IPS DF 4.7 (cell line): ENCODE measurements around the gene SYCN.
"Not testable (repeated sequence)": the region's sequence is repeated elsewhere in the genome, so short reads cannot be mapped to it uniquely, and the experiment has no call there.

Source experiments
- DNase-seq: peaks from one replicate; pipeline ENCODE4 v3.0.0-alpha.2; 2013; ENCODE audit warnings: low spot score; ENCODE audit errors: extremely low read depth

Gene SYCN

DNA sequence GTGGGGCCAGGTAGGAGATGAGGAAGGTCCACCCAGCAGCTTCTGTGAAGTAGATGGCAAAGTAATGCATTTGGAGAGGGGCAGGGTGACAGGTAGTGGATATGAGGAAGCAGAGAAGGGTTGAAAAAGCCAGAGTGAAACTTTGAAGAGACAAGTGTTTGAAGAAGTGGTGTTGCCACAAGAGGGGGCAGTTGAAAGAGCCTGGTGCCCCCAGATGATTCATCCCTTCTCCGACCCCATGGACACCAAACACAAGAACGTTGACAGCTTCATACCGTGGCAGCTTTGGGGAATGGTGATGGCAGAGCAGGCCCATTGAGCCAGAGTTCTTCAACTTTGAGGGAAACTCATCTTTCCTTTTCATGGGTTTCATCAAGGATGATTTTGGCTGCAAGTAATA lies 20.8 kb upstream of the SYCN start:
- no peak for DNase-seq

DNA sequence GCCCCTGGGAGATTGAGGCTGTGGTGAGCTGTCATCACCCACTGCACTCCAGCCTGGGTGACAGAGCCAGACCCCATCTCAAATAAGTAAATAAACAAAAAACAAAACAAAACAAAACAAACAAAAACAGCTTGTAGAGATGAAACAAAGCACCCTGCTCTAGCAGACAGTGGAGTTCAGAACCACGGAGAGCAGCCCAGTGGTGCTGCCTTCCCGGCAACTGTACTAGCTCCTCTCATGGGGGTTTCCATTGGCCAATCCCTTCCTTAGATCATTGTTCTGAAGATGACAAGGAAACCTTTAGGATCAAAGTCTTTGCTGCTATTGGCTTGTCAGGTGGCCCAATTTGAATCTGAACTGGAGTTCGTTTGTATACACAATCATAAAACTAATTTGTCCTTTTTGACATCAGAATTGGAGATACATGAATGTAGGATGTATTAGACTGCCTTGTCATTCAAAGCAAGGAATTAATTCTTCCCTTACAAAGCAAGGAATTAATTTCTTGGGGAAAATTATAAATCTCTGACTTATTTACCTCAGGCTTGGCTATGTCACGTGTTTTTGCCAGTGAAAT lies 19.7 kb upstream of the SYCN start:
- DNase-seq, result no peak

DNA sequence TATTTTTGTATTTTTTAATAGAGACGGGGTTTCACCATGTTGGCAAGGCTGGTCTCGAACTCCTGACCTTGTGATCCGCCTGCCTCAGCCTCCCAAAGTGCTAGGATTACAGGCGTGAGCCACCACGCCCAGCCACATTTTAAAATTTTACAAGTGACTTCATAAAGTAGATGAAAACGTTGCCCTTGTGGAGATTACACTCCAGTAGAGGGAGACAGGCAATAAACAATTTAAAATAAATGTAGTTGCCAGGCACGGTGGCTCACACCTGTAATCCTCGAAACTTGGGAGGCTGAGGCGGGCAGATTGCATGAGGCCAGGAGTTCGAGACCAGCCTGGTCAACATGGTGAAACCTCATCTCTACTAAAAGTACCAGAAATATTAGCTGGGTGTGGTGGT lies 15.0 kb upstream of the SYCN start:
- not testable (repeated sequence) for DNase-seq

DNA sequence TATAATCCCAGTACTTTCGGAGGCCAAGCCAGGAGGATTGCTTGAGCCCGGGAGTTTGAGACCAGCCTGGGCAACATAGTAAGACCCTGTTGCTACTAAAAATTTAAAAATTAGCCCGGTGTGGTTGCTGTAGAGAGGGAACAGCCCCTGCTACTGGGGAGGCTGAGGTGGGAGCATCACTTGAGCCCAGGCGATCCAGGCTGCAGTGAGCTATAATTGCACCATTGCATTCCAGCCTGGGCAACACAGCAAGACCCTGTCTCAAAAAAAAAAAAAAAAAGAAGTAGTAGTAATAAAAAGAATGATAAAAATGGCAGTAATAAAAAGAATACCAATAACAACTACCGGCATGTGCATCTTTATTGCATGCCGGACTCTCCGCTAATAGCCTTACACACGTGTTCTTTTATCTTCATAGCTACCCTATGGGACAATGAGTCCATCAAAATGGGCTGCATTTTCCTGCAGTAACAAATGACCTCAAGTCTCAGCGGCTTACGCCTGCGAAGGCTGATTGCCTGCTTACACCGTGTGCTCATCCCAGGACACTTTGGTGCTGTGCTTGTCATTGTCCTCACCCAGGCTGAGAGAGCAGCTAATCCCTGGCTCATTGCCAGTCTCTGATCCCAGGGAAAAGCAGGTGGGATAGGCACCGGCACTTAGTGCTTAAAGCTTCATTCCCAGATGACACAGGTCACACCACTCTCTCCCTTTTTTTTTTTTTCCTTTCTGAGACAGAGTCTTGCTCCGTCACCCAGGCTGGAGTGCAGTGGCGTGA lies 14.4 kb upstream of the SYCN start:
- DNase-seq, result no peak

DNA sequence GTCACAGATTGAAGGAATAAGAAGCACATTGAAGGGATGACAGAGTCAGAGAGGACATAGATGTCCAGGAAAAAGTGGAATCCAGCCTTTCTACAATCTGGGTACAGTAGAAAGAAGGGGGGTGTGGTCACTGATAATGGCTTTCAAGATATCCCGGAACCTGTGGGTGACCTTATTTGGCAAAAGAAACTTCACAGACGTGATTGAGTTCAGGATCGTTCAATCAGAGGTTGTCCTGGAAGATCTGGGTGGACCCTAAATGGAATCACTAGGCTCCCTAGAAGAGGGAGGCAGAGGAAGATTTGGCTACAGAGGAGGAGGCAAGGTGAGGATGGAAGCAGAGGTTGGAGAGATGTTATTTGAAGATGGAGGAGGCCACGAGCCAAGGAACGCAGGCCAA lies 13.0 kb upstream of the SYCN start:
- no peak for DNase-seq

DNA sequence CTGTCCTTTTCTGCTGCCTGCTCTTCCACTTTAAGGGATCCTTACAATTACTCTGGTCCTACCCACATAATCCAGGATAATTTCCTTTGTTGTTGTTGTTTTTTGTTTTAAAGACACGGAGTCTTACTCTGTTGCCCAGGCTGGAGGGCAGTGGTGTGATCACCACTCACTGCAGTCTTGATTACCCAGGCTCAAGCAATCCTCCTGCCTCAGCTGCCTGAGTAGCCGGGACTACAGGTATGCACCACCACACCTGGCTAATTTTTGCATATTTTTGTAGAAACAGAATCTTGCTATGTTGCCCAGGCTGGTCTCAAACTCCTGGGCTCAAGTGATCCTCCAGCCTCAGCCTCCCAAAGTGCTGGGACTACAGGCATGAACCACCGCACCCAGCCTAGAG lies 11.3 kb upstream of the SYCN start:
- DNase-seq, result not testable (repeated sequence)

DNA sequence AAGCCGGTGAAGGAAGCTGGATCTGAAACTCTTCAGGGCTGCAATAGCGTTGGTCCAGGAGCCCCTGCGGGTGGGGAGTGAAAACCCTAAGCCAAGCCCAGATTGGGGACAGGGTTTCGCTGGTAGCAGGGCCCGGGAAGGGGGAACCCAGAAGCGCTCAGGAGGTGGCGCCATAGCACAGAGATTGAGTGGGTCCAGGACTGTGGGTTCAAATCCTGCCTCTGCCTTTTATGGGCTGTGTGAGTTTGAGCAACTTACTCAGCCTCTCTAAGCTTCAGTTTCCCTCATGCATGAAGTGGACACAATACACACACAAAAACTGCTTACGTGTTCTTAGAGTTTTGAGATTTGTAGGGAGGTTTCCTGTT lies 8.3 kb upstream of the SYCN start:
- peak; percentile 38 for DNase-seq

DNA sequence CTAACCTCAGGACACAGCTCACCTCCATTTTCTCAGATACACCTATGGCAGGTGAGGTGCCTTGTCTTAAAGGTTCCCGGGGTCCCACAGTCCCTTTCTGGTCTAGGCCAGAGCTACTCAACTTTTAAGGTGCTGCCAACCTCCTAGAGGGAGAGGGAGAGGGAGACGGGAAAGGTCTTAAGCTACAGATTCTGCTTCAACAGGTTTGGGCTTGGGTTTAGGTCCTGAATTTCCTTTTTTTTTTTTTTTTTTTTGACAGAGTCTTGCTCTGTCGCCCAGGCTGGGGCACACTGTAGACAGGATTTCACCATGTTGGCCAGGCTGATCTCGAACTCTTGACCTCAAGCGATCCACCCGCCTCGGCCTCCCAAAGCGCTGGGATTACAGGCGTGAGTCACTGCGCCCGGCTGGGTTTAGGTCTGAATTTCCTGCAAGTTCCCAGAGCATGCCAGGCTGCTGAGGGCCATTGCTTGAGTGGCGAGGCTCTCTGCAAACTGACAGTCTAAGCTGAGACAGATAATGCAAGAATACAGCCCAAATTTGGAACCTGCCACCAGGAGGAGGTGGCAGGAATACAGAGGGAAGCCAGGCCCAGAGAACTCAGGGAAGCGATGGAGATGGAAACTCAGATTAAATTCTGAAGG lies 7.8 kb upstream of the SYCN start:
- no peak for DNase-seq

DNA sequence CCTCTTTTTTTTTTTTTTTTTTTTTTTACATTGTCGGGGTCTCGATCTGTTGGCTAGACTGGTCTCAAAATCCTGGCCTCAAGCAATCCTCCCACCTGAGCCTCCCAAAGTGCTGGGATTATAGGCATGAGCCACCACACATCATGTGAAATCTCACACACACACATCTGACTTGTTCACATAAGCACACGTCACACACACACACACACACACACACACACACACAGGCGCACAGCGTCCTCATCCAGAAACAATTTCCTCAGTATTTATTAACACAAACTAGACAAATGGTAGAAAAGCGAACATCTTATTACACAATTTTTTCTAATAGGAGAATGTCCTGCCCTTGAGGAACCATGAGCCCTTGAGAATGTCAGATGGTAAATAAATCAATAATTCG lies 5.1 kb upstream of the SYCN start:
- DNase-seq, result no peak

DNA sequence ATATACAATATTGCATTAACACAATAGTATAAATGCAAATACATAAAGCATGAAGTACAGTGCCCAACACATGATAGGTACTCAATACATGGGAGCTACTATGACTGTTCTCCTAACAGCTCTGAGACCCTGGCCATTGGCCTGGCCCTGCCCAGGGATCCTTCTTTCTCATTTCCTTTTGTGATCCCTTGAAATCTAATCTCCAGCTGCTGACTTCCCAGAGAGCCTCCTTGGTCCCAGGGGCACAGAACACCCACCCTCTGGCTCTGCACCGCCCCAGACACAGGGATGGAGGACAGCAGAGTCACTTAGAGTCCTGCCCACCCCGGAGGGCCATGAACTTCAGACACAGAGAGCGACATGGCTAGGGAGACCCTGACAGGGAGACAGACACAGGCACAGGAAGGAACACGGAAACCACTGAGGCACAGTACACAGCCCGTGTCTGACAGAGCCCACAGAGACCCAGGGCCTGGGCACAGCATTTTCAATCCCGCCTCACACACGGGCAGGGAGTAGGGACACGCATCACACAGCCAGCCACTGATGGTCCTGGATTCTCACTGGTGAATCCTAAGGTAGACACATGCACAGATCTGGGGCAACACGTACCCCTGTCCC lies 4.2 kb upstream of the SYCN start:
- no peak for DNase-seq

DNA sequence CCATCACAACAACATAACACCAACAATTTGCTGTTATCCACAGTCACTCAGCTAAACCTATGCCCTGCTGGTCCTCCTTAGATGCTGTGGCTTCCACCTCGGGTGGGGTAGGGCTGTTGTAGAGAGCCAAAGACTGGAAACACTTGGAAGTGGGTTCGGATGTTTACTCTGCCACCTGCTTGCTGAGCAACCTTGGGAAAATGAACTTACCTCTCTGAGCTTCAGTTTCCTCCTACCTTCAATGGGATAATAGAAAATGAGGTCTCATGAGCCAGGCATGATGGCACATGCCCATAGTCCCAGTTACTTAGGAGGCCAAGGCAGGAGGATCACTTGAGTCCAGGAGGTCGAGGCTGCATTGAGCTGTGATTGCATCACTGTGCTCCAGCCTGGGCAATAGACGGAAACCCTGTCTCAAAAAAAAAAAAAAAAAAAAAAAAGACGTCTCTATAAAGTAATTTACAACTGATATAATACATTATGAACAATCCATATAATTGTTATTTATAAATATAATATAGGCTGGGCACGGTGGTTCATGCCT lies 3.3 kb upstream of the SYCN start:
- DNase-seq, result no peak

DNA sequence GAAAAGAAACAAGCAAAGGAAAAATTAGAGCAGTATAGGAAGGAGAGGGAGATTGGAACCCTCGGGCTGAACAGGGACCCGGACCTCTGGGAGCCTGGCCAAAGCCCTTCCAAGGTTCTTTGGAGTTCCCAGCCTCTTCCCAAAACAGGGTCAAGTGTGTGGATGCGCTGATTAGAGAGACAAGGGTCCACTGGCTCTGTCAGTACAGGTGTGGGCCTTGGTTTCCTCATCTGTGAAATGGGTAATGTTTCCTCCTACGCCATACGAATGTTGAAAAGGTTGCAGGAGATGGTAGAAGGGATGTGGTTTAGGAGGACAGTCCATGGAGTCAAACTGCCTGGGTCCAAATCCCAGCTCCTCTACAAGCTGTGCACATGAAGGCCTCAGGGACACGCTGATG lies 2.1 kb upstream of the SYCN start:
- DNase-seq, result no peak

DNA sequence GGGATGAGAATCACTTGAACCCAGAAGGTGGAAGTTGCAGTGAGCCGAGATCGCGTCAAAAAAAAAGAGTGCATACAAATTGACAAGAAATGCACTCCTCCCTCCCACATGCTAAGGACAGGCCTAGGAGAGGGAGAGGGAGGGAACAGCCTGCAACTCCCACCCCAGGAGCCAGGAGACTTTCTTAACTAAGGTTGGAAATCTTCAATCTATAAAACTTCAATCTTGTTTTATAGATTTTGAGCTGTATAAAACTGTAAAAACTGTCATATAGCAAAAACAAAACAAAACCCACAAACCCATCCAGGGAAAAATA lies 1.3 kb upstream of the SYCN start:
- no peak for DNase-seq

DNA sequence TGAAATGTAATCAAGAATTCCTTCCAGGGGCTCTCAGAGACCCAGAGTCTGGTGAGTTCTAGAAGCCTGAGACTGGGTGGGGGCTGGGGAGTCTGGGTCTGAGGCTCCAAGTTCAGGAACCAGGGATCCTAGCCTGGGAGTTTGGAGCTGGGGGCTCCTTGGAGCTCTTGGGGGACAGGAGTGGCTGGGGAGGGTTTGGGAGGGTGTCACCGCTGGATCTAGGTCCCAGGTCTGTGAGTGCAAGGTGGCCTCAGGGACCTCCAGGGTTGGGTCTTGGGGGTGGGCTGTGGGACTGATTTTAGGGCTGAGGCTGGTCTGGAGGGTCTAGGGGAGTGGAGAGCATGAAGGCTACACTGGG lies 1.1 kb downstream of the SYCN start:
- DNase-seq, result no peak

DNA sequence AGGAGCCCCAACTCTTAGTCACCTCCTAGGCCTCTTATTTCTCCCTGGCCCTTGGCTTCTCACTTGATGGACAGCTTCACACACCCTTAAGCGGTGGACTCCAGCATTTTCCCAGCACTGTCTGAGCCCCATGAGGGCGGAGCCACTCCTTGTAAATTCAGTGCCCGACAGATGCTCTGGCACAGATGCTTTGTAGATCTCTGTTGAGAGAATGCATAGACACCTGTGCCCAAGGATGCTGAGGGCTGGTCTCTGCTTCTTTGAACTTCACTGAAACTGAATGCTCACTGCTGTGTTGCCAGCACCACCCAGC lies 3.3 kb downstream of the SYCN start:
- DNase-seq, result no peak

DNA sequence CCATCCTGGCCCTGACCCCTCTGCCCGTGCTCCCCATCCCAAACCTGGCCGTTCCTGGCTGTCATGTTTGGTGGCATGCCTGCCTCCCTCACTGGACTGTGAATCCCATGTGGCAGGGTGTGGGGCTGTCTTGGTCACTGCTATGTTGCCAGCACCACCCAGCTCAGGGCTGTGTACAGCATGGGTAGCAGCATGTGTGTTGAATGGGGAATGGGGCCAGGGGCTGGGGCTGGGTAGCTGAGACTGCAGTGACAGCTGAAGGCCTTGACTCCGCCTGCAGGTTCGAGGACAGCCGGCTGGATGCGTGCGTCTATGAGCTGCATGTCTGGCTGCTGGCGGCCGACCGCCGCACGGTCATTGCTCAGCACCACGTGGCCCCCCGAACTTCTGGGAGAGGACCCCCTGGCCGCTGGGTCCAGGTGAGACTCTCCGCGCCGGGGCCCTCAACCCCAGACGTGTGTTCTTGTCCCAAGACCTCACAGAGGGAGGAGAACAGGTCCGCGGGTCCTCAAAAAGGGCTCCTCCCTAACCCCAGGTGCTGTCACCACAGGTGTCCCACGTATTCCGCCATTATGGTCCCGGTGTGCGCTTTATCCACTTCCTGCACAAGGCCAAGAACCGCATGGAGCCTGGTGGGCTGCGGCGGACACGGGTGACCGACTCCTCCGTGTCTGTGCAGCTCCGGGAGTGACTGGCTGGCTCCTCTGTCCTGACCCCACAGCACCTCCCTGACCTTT lies 3.8 kb downstream of the SYCN start:
- DNase-seq, result no peak

DNA sequence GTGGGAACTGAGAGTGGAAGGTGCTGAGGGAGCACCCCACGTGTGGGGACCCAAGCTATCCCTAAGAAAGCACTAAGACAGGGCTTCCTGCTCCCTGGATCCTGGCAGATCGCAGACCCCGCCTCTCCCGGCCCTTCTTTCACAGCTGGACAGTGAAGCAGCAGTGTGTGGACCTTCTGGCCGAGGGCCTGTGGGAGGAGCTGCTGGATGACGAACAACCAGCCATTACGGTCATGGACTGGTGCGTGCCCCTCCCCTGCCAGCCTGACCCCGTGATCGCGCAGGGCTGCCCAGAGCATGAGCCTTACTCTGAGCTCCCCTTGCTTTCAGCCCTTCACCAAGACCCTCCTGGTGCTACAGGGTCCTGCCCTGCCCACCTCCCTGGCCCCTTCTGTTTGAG lies 5.0 kb downstream of the SYCN start:
- no peak for DNase-seq

DNA sequence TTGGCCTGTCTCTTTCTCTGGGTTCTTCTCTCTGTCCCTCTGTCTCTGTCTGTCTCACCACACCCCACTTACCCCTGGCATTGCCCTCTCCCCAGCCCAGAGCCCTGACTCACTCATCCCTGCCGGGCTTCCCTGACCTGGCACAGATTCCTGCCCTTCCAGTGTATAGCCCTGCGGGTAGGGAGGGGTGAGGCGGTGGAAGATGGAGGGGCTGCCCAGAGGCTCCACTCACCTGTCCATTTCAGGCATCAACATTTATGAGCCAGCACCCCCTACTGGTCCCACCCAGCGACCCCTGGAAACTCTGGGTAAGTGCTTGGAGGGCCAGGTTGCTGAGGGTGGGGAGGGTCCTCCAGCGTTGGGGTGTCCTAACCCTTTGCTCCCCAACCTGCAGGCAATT lies 6.3 kb downstream of the SYCN start:
- no peak for DNase-seq

DNA sequence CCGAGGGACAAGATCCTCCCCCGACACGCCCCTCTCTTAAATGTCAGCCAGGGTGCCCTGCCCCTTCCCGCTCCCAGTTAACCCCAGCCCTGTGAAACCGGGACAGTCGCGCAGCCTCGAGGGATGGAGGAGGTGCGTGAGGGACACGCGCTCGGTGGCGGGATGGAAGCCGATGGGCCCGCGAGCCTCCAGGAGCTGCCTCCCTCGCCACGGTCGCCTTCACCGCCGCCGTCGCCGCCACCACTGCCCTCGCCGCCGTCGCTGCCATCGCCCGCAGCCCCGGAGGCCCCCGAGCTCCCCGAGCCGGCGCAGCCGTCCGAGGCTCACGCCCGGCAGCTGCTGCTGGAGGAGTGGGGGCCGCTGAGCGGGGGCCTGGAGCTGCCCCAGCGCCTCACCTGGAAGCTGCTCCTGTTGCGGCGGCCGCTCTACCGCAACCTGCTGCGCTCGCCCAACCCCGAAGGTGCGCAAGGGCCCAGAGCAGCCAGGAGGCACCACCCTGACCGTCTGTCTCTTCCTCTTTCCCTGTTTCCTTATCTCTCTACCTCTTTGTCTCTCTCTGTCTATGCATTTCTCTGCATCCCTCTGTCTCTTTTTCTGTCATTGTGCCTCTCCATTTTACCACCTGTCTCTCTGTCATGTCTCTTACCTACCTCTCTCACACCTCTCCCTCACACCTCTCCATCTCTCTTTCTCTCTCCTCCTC lies 7.1 kb downstream of the SYCN start, which contains the start of gene NCCRP1:
NCCRP1 (plus strand) TSS at position 105 of the 703 bp plus-strand sequence; CDS start at position 124, 19 bp downstream.
- DNase-seq, result no peak

DNA sequence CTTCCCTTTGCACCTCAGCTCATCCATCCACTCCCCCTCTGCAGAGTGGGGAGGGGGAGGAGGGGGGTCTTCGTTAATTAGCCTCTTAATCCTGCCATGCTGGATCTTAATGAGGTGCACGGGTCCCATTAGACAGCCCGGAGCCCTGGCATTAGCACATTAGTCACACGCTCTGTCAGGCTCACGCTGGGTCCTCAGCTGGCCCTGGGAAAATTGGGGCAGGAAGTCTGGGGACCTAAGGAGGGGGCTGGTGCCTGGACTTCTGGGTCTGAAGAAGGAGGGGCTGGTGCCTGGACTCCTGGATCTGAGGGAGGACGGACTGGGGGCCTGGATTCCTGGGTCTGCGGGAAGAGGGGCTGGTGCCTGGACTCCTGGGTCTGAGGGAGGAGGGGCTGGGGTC lies 7.7 kb downstream of the SYCN start:
- no peak for DNase-seq

DNA sequence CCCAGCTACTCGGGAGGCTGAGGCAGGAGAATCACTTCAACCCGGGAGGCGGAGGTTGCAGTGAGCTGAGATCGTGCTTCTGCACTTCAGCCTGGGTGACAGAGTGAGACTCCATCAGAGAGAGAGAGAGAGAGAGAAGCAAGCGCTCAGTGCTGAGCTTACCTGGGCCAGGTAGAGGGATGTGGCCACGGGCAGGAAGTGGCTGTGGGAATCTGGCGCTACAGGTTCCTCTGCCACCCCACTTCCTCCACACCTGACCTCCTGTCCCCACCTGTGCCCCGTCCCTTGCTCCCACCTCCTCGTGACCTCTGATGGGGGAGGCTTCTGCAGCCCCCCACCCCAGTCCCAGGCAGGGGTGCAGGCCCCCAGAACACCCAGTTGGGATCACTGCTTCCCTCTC lies 8.3 kb downstream of the SYCN start:
- no peak for DNase-seq
